ENCODE results near the gene OR10K1.

The OR10K1 gene

GRCh38 chr1:158457246-158457645 is 4.4 kb upstream of the OR10K1 start:
- Histone ChIP-seq H3K9me2 (replicated peaks; ENCODE audit: low read depth, low read length) (no peaks in the 10 kb centered on the region), H3K4me3 (ENCODE audit: low read length, poor library complexity, severe bottlenecking) (no peak overlapping the region), H3K27me3 (ENCODE audit: insufficient read depth, low read length, poor library complexity, severe bottlenecking) (peaks cover 6% of the 10 kb centered on the region), H4K20me1 (ENCODE audit: insufficient read depth, low read length, poor library complexity, severe bottlenecking) (no peaks in the 10 kb centered on the region), H3K4me2 (ENCODE audit: low read depth, low read length, poor library complexity, severe bottlenecking) (no peak overlapping the region), H2AFZ (ENCODE audit: low read length) (no peak overlapping the region), H3K4me1 (ENCODE audit: insufficient read depth, low read length, poor library complexity, severe bottlenecking) (no peaks in the 10 kb centered on the region), H3K9me3 (ENCODE audit: insufficient read depth, low read depth, low read length) (no peaks in the 10 kb centered on the region), H3K79me2 (ENCODE audit: insufficient read depth, low read length) (no peaks in the 10 kb centered on the region), H3K9ac (ENCODE audit: low read depth, low read length, poor library complexity, severe bottlenecking) (no peak overlapping the region), H3K36me3 (ENCODE audit: insufficient read depth, low read length) (no peaks in the 10 kb centered on the region), H3F3A (ENCODE audit: low read depth) (no peaks in the 10 kb centered on the region)
- TF ChIP-seq CTCF (conservative IDR thresholded peaks at IDR 0.05; ENCODE audit: low read length) = no peak
- no peak for TF ChIP-seq EZH2phosphoT487 (IDR thresholded peaks at IDR 0.05; ENCODE audit: borderline replicate concordance)

GRCh38 chr1:158458263-158458662 is 3.4 kb upstream of the OR10K1 start:
- Histone ChIP-seq H3K4me1 (ENCODE audit: insufficient read depth, low read length, poor library complexity, severe bottlenecking) (no peaks in the 10 kb centered on the region), H3K27me3 (ENCODE audit: insufficient read depth, low read length, poor library complexity, severe bottlenecking) (peaks cover 6% of the 10 kb centered on the region), H3F3A (ENCODE audit: low read depth) (no peaks in the 10 kb centered on the region), H3K9me3 (ENCODE audit: insufficient read depth, low read depth, low read length) (no peaks in the 10 kb centered on the region), H3K9me2 (replicated peaks; ENCODE audit: low read depth, low read length) (no peaks in the 10 kb centered on the region), H4K20me1 (ENCODE audit: insufficient read depth, low read length, poor library complexity, severe bottlenecking) (no peaks in the 10 kb centered on the region), H3K9ac (ENCODE audit: low read depth, low read length, poor library complexity, severe bottlenecking) (no peak overlapping the region), H2AFZ (ENCODE audit: low read length) (no peak overlapping the region), H3K36me3 (ENCODE audit: insufficient read depth, low read length) (no peaks in the 10 kb centered on the region), H3K4me3 (ENCODE audit: low read length, poor library complexity, severe bottlenecking) (no peak overlapping the region), H3K4me2 (ENCODE audit: low read depth, low read length, poor library complexity, severe bottlenecking) (no peak overlapping the region), H3K79me2 (ENCODE audit: insufficient read depth, low read length) (no peaks in the 10 kb centered on the region)
- no peak for TF ChIP-seq EZH2phosphoT487 (IDR thresholded peaks at IDR 0.05; ENCODE audit: borderline replicate concordance)
- TF ChIP-seq CTCF (conservative IDR thresholded peaks at IDR 0.05; ENCODE audit: low read length) = no peak

GRCh38 chr1:158471920-158472319 is 10.3 kb downstream of the OR10K1 start, which contains the start of gene OR10R2:
Gene OR10R2 (plus strand): TSS chr1:158472220. CDS start chr1:158472326, 106 bp downstream.
- no peaks in the 10 kb centered on the region for H3K9me2 ChIP-seq (replicated peaks; ENCODE audit: low read depth, low read length)
- H3K4me2 ChIP-seq (ENCODE audit: low read depth, low read length, poor library complexity, severe bottlenecking) = no peak within 1 kb of the TSS
- TF ChIP-seq EZH2phosphoT487 (IDR thresholded peaks at IDR 0.05; ENCODE audit: borderline replicate concordance) (no peak), CTCF (conservative IDR thresholded peaks at IDR 0.05; ENCODE audit: low read length) (no peak)
- H3K4me1 ChIP-seq (ENCODE audit: insufficient read depth, low read length, poor library complexity, severe bottlenecking) = no peaks in the 10 kb centered on the region
- no peaks in the 10 kb centered on the region for H3F3A ChIP-seq (ENCODE audit: low read depth)
- no peaks in the 10 kb centered on the region for H3K79me2 ChIP-seq (ENCODE audit: insufficient read depth, low read length)
- no peaks in the 10 kb centered on the region for H4K20me1 ChIP-seq (ENCODE audit: insufficient read depth, low read length, poor library complexity, severe bottlenecking)
- no peaks in the 10 kb centered on the region for H3K9me3 ChIP-seq (ENCODE audit: insufficient read depth, low read depth, low read length)
- H2AFZ ChIP-seq (ENCODE audit: low read length) = no peak within 1 kb of the TSS
- no peaks in the 10 kb centered on the region for H3K27me3 ChIP-seq (ENCODE audit: insufficient read depth, low read length, poor library complexity, severe bottlenecking)
- H3K9ac ChIP-seq (ENCODE audit: low read depth, low read length, poor library complexity, severe bottlenecking) = no peak within 1 kb of the TSS
- H3K4me3 ChIP-seq (ENCODE audit: low read length, poor library complexity, severe bottlenecking) = no peak within 1 kb of the TSS
- H3K36me3 ChIP-seq (ENCODE audit: insufficient read depth, low read length) = no peaks in the 10 kb centered on the region
